ENCODE data around the gene SCNN1B. TPM values are rescaled to one million over a fixed set of nuclear protein-coding genes. Genes with fewer than 3 reads are reported as not detected.

SCNN1B gene
- total and polyA plus RNA-seq, 2 donors (not counting 1 experiment from before 2014, with no cell fraction given) = not detected

DNA sequence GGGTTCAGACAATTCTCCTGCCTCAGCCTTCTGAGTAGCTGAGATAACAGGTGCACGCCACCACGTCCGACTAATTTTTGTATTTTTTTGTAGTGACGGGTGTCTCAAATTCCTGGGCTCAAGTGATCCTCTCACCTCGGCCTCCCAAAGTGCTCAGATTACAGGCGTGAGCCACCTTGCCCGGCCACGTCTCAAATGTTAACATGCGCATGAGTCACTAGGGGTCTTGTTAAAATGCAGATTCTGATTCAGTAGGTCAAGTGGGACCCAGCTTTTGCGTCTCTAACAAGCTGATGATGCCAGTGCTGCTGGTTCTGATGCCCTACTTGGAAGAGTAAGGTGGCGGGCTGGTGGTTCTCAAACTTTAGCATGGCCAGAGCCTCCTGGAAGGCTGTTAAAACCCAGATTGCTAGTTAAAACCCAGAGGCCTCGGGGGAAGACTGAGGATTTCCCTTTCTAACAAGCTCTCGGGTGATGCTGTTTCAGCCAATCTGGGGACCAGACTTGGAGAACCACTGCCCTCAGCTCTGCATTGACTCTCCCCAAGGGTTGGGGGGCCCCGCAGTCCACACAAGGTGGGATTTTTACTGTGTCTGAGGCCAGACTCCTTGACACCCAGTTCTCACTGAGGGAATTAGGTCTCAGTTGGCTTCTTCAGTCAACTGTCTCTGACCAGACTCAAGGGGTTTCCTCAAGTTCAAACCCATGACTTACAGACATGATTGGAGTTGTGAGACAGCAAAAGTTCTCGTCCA, 17.9 kb downstream of the SCNN1B start:
- DNase-seq (ENCODE audit: low read depth in 2 of 2) = no peak
- Histone ChIP-seq H3K4me2 (ENCODE audit: extremely low read depth, insufficient read depth, low read length) (no peak overlapping the region), H2AFZ (ENCODE audit: low read length) (no peak overlapping the region), H3K27ac (ENCODE audit: insufficient read depth, low read length) (no peak overlapping the region), H3K4me1 (ENCODE audit: control insufficient read depth, extremely low read depth, insufficient read depth, low read length) (no peaks in the 10 kb centered on the region), H3K27me3 (ENCODE audit: control insufficient read depth, insufficient read depth, low read length) (no peaks in the 10 kb centered on the region), H3K4me3 (replicated peaks in 1 of 4; ENCODE audit: control extremely low read depth in 1 of 4, insufficient read depth in 1 of 4, low read depth in 3 of 4, low read length in 4 of 4) (no peak overlapping the region), H3K9me3 (ENCODE audit: control insufficient read depth, insufficient read depth, low read depth, low read length) (no peaks in the 10 kb centered on the region), H3K79me2 (ENCODE audit: control insufficient read depth, insufficient read depth, low read length) (no peaks in the 10 kb centered on the region), H3K9ac (ENCODE audit: insufficient read depth, low read length) (no peak overlapping the region), H4K20me1 (ENCODE audit: control insufficient read depth, extremely low read depth, insufficient read depth, low read length) (no peaks in the 10 kb centered on the region), H3K36me3 (ENCODE audit: control insufficient read depth, insufficient read depth, low read length) (no peaks in the 10 kb centered on the region)
- TF ChIP-seq CTCF (conservative IDR thresholded peaks at IDR 0.05 in 1 of 2, IDR thresholded peaks at IDR 0.05 in 1 of 2; ENCODE audit: low read depth in 1 of 2, low read length in 2 of 2) = no peak
- TF ChIP-seq EZH2 (IDR thresholded peaks at IDR 0.05; ENCODE audit: low read length, missing control alignments) = no peak

GRCh38 chr16:23320693-23321092, 18.6 kb downstream of the SCNN1B start:
- TF ChIP-seq EZH2 (IDR thresholded peaks at IDR 0.05; ENCODE audit: low read length, missing control alignments) (no peak), CTCF (conservative IDR thresholded peaks at IDR 0.05 in 1 of 2, IDR thresholded peaks at IDR 0.05 in 1 of 2; ENCODE audit: low read depth in 1 of 2, low read length in 2 of 2) (no peak)
- no peak overlapping the region for H3K27ac ChIP-seq (ENCODE audit: insufficient read depth, low read length)
- no peak overlapping the region for H3K4me3 ChIP-seq (replicated peaks in 1 of 4; ENCODE audit: control extremely low read depth in 1 of 4, insufficient read depth in 1 of 4, low read depth in 3 of 4, low read length in 4 of 4)
- H3K4me1 ChIP-seq (ENCODE audit: control insufficient read depth, extremely low read depth, insufficient read depth, low read length) = no peaks in the 10 kb centered on the region
- H3K9me3 ChIP-seq (ENCODE audit: control insufficient read depth, insufficient read depth, low read depth, low read length) = no peaks in the 10 kb centered on the region
- H3K9ac ChIP-seq (ENCODE audit: insufficient read depth, low read length) = no peak overlapping the region
- H3K36me3 ChIP-seq (ENCODE audit: control insufficient read depth, insufficient read depth, low read length) = no peaks in the 10 kb centered on the region
- H3K79me2 ChIP-seq (ENCODE audit: control insufficient read depth, insufficient read depth, low read length) = no peaks in the 10 kb centered on the region
- H2AFZ ChIP-seq (ENCODE audit: low read length) = no peak overlapping the region
- H3K4me2 ChIP-seq (ENCODE audit: extremely low read depth, insufficient read depth, low read length) = no peak overlapping the region
- no peaks in the 10 kb centered on the region for H3K27me3 ChIP-seq (ENCODE audit: control insufficient read depth, insufficient read depth, low read length)
- no peak for DNase-seq (ENCODE audit: low read depth in 2 of 2)
- no peaks in the 10 kb centered on the region for H4K20me1 ChIP-seq (ENCODE audit: control insufficient read depth, extremely low read depth, insufficient read depth, low read length)

GRCh38 chr16:23321206-23321875, 19.2 kb downstream of the SCNN1B start:
- no peaks in the 10 kb centered on the region for H3K79me2 ChIP-seq (ENCODE audit: control insufficient read depth, insufficient read depth, low read length)
- H3K9ac ChIP-seq (ENCODE audit: insufficient read depth, low read length) = no peak overlapping the region
- no peaks in the 10 kb centered on the region for H4K20me1 ChIP-seq (ENCODE audit: control insufficient read depth, extremely low read depth, insufficient read depth, low read length)
- no peaks in the 10 kb centered on the region for H3K27me3 ChIP-seq (ENCODE audit: control insufficient read depth, insufficient read depth, low read length)
- H3K9me3 ChIP-seq (ENCODE audit: control insufficient read depth, insufficient read depth, low read depth, low read length) = no peaks in the 10 kb centered on the region
- H3K4me3 ChIP-seq (replicated peaks in 1 of 4; ENCODE audit: control extremely low read depth in 1 of 4, insufficient read depth in 1 of 4, low read depth in 3 of 4, low read length in 4 of 4) = no peak overlapping the region
- H2AFZ ChIP-seq (ENCODE audit: low read length) = no peak overlapping the region
- H3K4me1 ChIP-seq (ENCODE audit: control insufficient read depth, extremely low read depth, insufficient read depth, low read length) = no peaks in the 10 kb centered on the region
- no peaks in the 10 kb centered on the region for H3K36me3 ChIP-seq (ENCODE audit: control insufficient read depth, insufficient read depth, low read length)
- no peak for DNase-seq (ENCODE audit: low read depth in 2 of 2)
- TF ChIP-seq EZH2 (IDR thresholded peaks at IDR 0.05; ENCODE audit: low read length, missing control alignments) (no peak), CTCF (conservative IDR thresholded peaks at IDR 0.05 in 1 of 2, IDR thresholded peaks at IDR 0.05 in 1 of 2; ENCODE audit: low read depth in 1 of 2, low read length in 2 of 2) (no peak)
- no peak overlapping the region for H3K4me2 ChIP-seq (ENCODE audit: extremely low read depth, insufficient read depth, low read length)
- H3K27ac ChIP-seq (ENCODE audit: insufficient read depth, low read length) = no peak overlapping the region
